Effector CD4-positive, alpha-beta T cell (primary cell): Measurements from ENCODE around the gene CRNN.

Experiments used
- DNase-seq: peaks from one replicate; pipeline ENCODE4 v3.0.0-alpha.2; 2020

Gene CRNN

GRCh38 chr1:152415454-152416227, 1.6 kb upstream of the CRNN start:
- no peak for DNase-seq

- DNase-seq: no peak
These were observed 1.3 kb downstream of the CRNN start for GRCh38 chr1:152412756-152413155.

- DNase-seq: no peak
These were observed 2.9 kb downstream of the CRNN start for GRCh38 chr1:152411134-152411533.

GRCh38 chr1:152410599-152410998, 3.5 kb downstream of the CRNN start:
- DNase-seq: no peak

GRCh38 chr1:152410028-152410427, 4.0 kb downstream of the CRNN start:
- DNase-seq: no peak

- no peak for DNase-seq
These were observed 5.4 kb downstream of the CRNN start for GRCh38 chr1:152408664-152409063.

GRCh38 chr1:152398812-152399698, 15.0 kb downstream of the CRNN start:
- DNase-seq: no peak

- DNase-seq: no peak
These were observed 16.6 kb downstream of the CRNN start for GRCh38 chr1:152397474-152397873.

- no peak for DNase-seq
These were observed 19.9 kb downstream of the CRNN start for GRCh38 chr1:152394151-152394550.

- DNase-seq: no peak
These were observed 21.2 kb downstream of the CRNN start for GRCh38 chr1:152392909-152393308.

GRCh38 chr1:152388889-152389288, 25.2 kb downstream of the CRNN start:
- no peak for DNase-seq

- no peak for DNase-seq
These were observed 27.1 kb downstream of the CRNN start for GRCh38 chr1:152386940-152387339.

GRCh38 chr1:152380932-152381331, 33.1 kb downstream of the CRNN start:
- DNase-seq: no peak

GRCh38 chr1:152374451-152374850, 39.6 kb downstream of the CRNN start:
- DNase-seq: no peak

GRCh38 chr1:152372672-152373071, 41.4 kb downstream of the CRNN start:
- no peak for DNase-seq

GRCh38 chr1:152367436-152367835, 46.6 kb downstream of the CRNN start:
- DNase-seq: no peak

- DNase-seq: no peak
These were observed 54.2 kb downstream of the CRNN start, which contains the start of gene FLG2 for GRCh38 chr1:152359906-152360305. Gene FLG2, minus strand, starts transcription at chr1:152360006. Its CDS starts 1,122 bp downstream, at chr1:152358884.
